ENCODE results near the gene RNF130. TPM values are rescaled to one million over a fixed set of nuclear protein-coding genes. Genes with fewer than 3 reads are reported as not detected.
"Not testable (repeated sequence)": the region's sequence is repeated elsewhere in the genome, so short reads cannot be mapped to it uniquely, and the experiment has no call there.

The RNF130 gene
- total RNA-seq, 1 donor from 2014 or later: 29.8 TPM

GRCh38 chr5:180090769-180091546 lies 19.4 kb upstream of the RNF130 start:
- Mint-ChIP-seq H3K27me3 (ENCODE audit: low read depth, unreplicated experiment) (peaks cover 2% of the 10 kb centered on the region), H3K27ac (ENCODE audit: unreplicated experiment) (no peak overlapping the region), H3K4me3 (ENCODE audit: unreplicated experiment) (peak overlapping the region; percentile 35), H3K36me3 (ENCODE audit: low read depth, unreplicated experiment) (peaks cover 2% of the 10 kb centered on the region), H3K4me1 (ENCODE audit: low read depth, unreplicated experiment) (peaks cover 7% of the 10 kb centered on the region), H3K9me3 (ENCODE audit: unreplicated experiment) (no peaks in the 10 kb centered on the region)
- DNase-seq (ENCODE audit: low read depth) (peak; percentile 16), FAIRE-seq (no peak)
- peak overlapping the region; percentile 58 for H3K4me3 ChIP-seq (ENCODE audit: insufficient read depth, low read depth, low read length)
- H3K79me2 ChIP-seq (ENCODE audit: insufficient read depth, low read length): no peaks in the 10 kb centered on the region
- peak overlapping the region; percentile 80 for H3K9ac ChIP-seq (ENCODE audit: low read length)
- no peaks in the 10 kb centered on the region for H4K20me1 ChIP-seq (ENCODE audit: insufficient read depth, low read length)
- no peaks in the 10 kb centered on the region for H3K4me1 ChIP-seq (ENCODE audit: insufficient read depth, low read length)
- no peaks in the 10 kb centered on the region for H3K36me3 ChIP-seq (ENCODE audit: insufficient read depth, low read length)
- no peaks in the 10 kb centered on the region for H3K9me3 ChIP-seq (ENCODE audit: insufficient read depth, low read depth, low read length)
- TF ChIP-seq CTCF (IDR thresholded peaks at IDR 0.05; ENCODE audit: insufficient read depth, low read depth, low read length): no peak
- no peak for TF ChIP-seq EZH2 (IDR thresholded peaks at IDR 0.05; ENCODE audit: insufficient read depth, low read length)
- H3K4me2 ChIP-seq (ENCODE audit: low read length): peak overlapping the region; percentile 90
- H3K27me3 ChIP-seq (ENCODE audit: insufficient read depth, low read length): no peaks in the 10 kb centered on the region
- no peak overlapping the region for H3K27ac ChIP-seq (ENCODE audit: low read depth, low read length)
- peak overlapping the region; percentile 84 for H2AFZ ChIP-seq (ENCODE audit: low read depth, low read length)

- H3K79me2 ChIP-seq (ENCODE audit: insufficient read depth, low read length): no peaks in the 10 kb centered on the region
- H3K9me3 Mint-ChIP-seq (ENCODE audit: unreplicated experiment): no peaks in the 10 kb centered on the region
- H3K27me3 ChIP-seq (ENCODE audit: insufficient read depth, low read length): no peaks in the 10 kb centered on the region
- H3K27me3 Mint-ChIP-seq (ENCODE audit: low read depth, unreplicated experiment): peaks cover 2% of the 10 kb centered on the region
- H2AFZ ChIP-seq (ENCODE audit: low read depth, low read length): peak overlapping the region; percentile 84
- H3K36me3 ChIP-seq (ENCODE audit: insufficient read depth, low read length): no peaks in the 10 kb centered on the region
- H3K4me3 Mint-ChIP-seq (ENCODE audit: unreplicated experiment): peak overlapping the region; percentile 87
- H3K4me1 ChIP-seq (ENCODE audit: insufficient read depth, low read length): no peaks in the 10 kb centered on the region
- no peaks in the 10 kb centered on the region for H4K20me1 ChIP-seq (ENCODE audit: insufficient read depth, low read length)
- H3K9ac ChIP-seq (ENCODE audit: low read length): peak overlapping the region; percentile 80
- no peaks in the 10 kb centered on the region for H3K9me3 ChIP-seq (ENCODE audit: insufficient read depth, low read depth, low read length)
- DNase-seq (ENCODE audit: low read depth) (peak; percentile 36), FAIRE-seq (no peak)
- peak overlapping the region; percentile 58 for H3K4me3 ChIP-seq (ENCODE audit: insufficient read depth, low read depth, low read length)
- peak overlapping the region; percentile 90 for H3K4me2 ChIP-seq (ENCODE audit: low read length)
- H3K36me3 Mint-ChIP-seq (ENCODE audit: low read depth, unreplicated experiment): peaks cover 2% of the 10 kb centered on the region
- no peak overlapping the region for H3K27ac ChIP-seq (ENCODE audit: low read depth, low read length)
- TF ChIP-seq EZH2 (IDR thresholded peaks at IDR 0.05; ENCODE audit: insufficient read depth, low read length): no peak
- peak; percentile 61 for TF ChIP-seq CTCF (IDR thresholded peaks at IDR 0.05; ENCODE audit: insufficient read depth, low read depth, low read length)
- peaks cover 6% of the 10 kb centered on the region for H3K4me1 Mint-ChIP-seq (ENCODE audit: low read depth, unreplicated experiment)
- peak overlapping the region; percentile 80 for H3K27ac Mint-ChIP-seq (ENCODE audit: unreplicated experiment)
Measured at GRCh38 chr5:180090098-180090768, 18.7 kb upstream of the RNF130 start.

GRCh38 chr5:180089628-180090027 lies 18.1 kb upstream of the RNF130 start:
- peak overlapping the region; percentile 87 for H3K4me3 Mint-ChIP-seq (ENCODE audit: unreplicated experiment)
- not testable (repeated sequence) for H3K27me3 ChIP-seq (ENCODE audit: insufficient read depth, low read length); H3K4me1 Mint-ChIP-seq (ENCODE audit: low read depth, unreplicated experiment); H3K4me1 ChIP-seq (ENCODE audit: insufficient read depth, low read length); DNase-seq (ENCODE audit: low read depth); H3K79me2 ChIP-seq (ENCODE audit: insufficient read depth, low read length); H3K27ac Mint-ChIP-seq (ENCODE audit: unreplicated experiment); H3K9me3 Mint-ChIP-seq (ENCODE audit: unreplicated experiment); H3K27ac ChIP-seq (ENCODE audit: low read depth, low read length); H3K9me3 ChIP-seq (ENCODE audit: insufficient read depth, low read depth, low read length); H2AFZ ChIP-seq (ENCODE audit: low read depth, low read length); H3K36me3 ChIP-seq (ENCODE audit: insufficient read depth, low read length); FAIRE-seq; H3K27me3 Mint-ChIP-seq (ENCODE audit: low read depth, unreplicated experiment); H4K20me1 ChIP-seq (ENCODE audit: insufficient read depth, low read length); H3K36me3 Mint-ChIP-seq (ENCODE audit: low read depth, unreplicated experiment)
- H3K9ac ChIP-seq (ENCODE audit: low read length): peak overlapping the region; percentile 80
- peak overlapping the region; percentile 90 for H3K4me2 ChIP-seq (ENCODE audit: low read length)
- H3K4me3 ChIP-seq (ENCODE audit: insufficient read depth, low read depth, low read length): peak overlapping the region; percentile 58

Data from astrocyte (in vitro differentiated cells and primary cell).